CD4-positive, alpha-beta T cell (primary cell): Measurements from ENCODE around the gene SEC22C. TPM values are rescaled to one million over a fixed set of nuclear protein-coding genes. Genes with fewer than 3 reads are reported as not detected.

Experiments used
- ATAC-seq: fragments of 200-7000 bp; cut with Tn5 transposase; one replicate; pipeline ENCODE4 v1.10.0; 2022; ENCODE audit warnings: mild to moderate bottlenecking; ENCODE audit not compliant: poor library complexity
- CTCF ChIA-PET: fragments of 350-600 bp; sonication (Branson Sonifier 250); formaldehyde crosslinking; loops from one replicate; lab custom pipeline; 2021; ENCODE audit warnings: antibody characterized with exemption, inconsistent platforms; lab: Charles Lee
- POLR2A ChIA-PET: fragments of 350-600 bp; sonication (Branson Sonifier 250); formaldehyde crosslinking; loops from one replicate; lab custom pipeline; 2021; ENCODE audit warnings: antibody characterized with exemption, inconsistent platforms; lab: Charles Lee
- DNase-seq, 14 experiments: peaks; one replicate each; pipeline ENCODE4 v3.0.0-alpha.2; 2013 to 2020; ENCODE audit warnings: mixed read lengths in 2 of 14
- H3K27ac ChIP-seq, 2 donors: one replicate each; pipeline versions ENCODE4 v1.5.1 to v1.7.0; 2013; ENCODE audit warnings: low read length in 2 of 2, low read depth in 1 of 2, mild to moderate bottlenecking in 1 of 2
- H3K27me3 ChIP-seq, 2 experiments: 1 replicate in 1 of 2; 2 replicates in 1 of 2; pipeline versions ENCODE4 v1.6.1 to v1.7.0; 2013; ENCODE audit warnings: low read length in 2 of 2, control low read depth in 1 of 2, mild to moderate bottlenecking in 1 of 2, moderate library complexity in 1 of 2; ENCODE audit not compliant: insufficient read depth in 2 of 2, control insufficient read depth in 1 of 2
- H3K36me3 ChIP-seq: one replicate; pipeline ENCODE4 v1.6.1; 2013; ENCODE audit warnings: low read length, control low read depth; ENCODE audit not compliant: insufficient read depth
- H3K4me1 ChIP-seq: one replicate; pipeline ENCODE4 v1.6.1; 2013; ENCODE audit warnings: low read length, control low read depth; ENCODE audit not compliant: insufficient read depth
- H3K4me3 ChIP-seq: one replicate; pipeline ENCODE4 v1.5.1; 2013; ENCODE audit warnings: mild to moderate bottlenecking, low read length, moderate library complexity
- H3K9me3 ChIP-seq, 2 experiments: 1 replicate in 1 of 2; 2 replicates in 1 of 2; pipeline versions ENCODE4 v1.6.1 to v1.7.0; 2013; ENCODE audit warnings: low read length in 2 of 2, mild to moderate bottlenecking in 2 of 2, control low read depth in 1 of 2, moderate library complexity in 1 of 2; ENCODE audit not compliant: control insufficient read depth in 1 of 2, insufficient read depth in 1 of 2
- H3K27ac Mint-ChIP-seq: one replicate; pipeline ENCODE4 v1.8.0; 2020; ENCODE audit warnings: mixed read lengths
- H3K27me3 Mint-ChIP-seq: one replicate; pipeline ENCODE4 v1.8.0; 2021; ENCODE audit warnings: mixed read lengths
- H3K36me3 Mint-ChIP-seq: one replicate; pipeline ENCODE4 v1.8.0; 2021; ENCODE audit warnings: low read depth, mixed read lengths
- H3K4me1 Mint-ChIP-seq: one replicate; pipeline ENCODE4 v1.8.0; 2021; ENCODE audit warnings: low read depth, mixed read lengths
- H3K4me3 Mint-ChIP-seq: one replicate; pipeline ENCODE4 v1.8.0; 2020; ENCODE audit warnings: mild to moderate bottlenecking, mixed read lengths
- H3K9me3 Mint-ChIP-seq: one replicate; pipeline ENCODE4 v1.8.0; 2020; ENCODE audit warnings: mixed read lengths
- intact Hi-C, 2 experiments: fragments of 100-400 bp; cut with DNase I in 1 of 2; cut with micrococcal nuclease in 1 of 2; formaldehyde crosslinking; loops; one replicate each; pipeline versions ENCODE4 v1.15.1 to v1.9.0; 2023 to 2025; cut with DNase I, micrococcal nuclease
- total RNA-seq, 174 experiments: library from RNA in 2 of 174; stranded (reverse) in 2 of 174; gene quantifications; one replicate each; pipeline ENCODE4 v1.2.3 and lab custom pipeline; 2021 to 2026
- TF ChIP-seq, protein P1 (sequence below): fragments of 200-600 bp; IDR thresholded peaks from one replicate; pipeline ENCODE4 v1.8.0; 2022; ENCODE audit warnings: antibody characterized with exemption, mild to moderate bottlenecking

The SEC22C gene
- total RNA-seq, 2 experiments from 2014 or later: 73.6 to 75.4 TPM

DNA sequence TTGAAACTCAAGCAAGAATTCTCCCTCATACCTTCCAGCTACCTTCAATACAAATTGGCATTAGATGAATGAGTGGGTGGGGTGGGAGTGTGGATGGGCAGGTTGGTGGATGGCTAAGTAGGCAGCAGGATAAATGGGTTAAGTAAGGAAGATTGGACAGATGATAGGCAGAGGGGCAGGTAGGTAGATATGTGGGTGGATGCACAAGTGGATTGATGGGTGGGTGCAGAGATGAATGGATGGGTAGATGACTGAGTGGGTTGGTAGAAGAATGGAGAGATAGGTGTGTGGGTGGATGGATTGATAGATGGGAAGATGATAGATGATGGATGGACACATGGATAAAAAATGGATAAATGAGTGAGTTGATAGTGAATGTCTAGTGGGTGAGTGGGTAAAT lies 51.7 kb downstream of the SEC22C start:
- CTCF ChIA-PET: interaction anchor here (0.7 kb wide), 1 partner anchor 11 kb away, joined by 3 read pairs; no protein-coding TSS in a partner anchor
- Histone ChIP-seq H3K36me3 (peaks cover 15% of the 10 kb centered on the region), H3K27ac (peak overlapping the region; percentile 64 to 75), H3K9me3 (no peaks in the 10 kb centered on the region), H3K4me3 (peak overlapping the region; percentile 29), H3K4me1 (peaks cover 94% of the 10 kb centered on the region), H3K27me3 (no peaks in the 10 kb centered on the region)
- peaks cover 90% of the 10 kb centered on the region for H3K4me1 Mint-ChIP-seq
- H3K36me3 Mint-ChIP-seq: peaks cover 73% of the 10 kb centered on the region
- H3K9me3 Mint-ChIP-seq: no peaks in the 10 kb centered on the region
- H3K27ac Mint-ChIP-seq: peak overlapping the region; percentile 88
- DNase-seq (no peak), ATAC-seq (no peak)
- peak overlapping the region; percentile 69 for H3K4me3 Mint-ChIP-seq
- no peaks in the 10 kb centered on the region for H3K27me3 Mint-ChIP-seq
- POLR2A ChIA-PET: interaction anchor here (0.9 kb wide), 1 partner anchor 28 kb away, joined by 3 read pairs; the partner anchor contains the start of gene VIPR1
- TF ChIP-seq, protein P1, sequence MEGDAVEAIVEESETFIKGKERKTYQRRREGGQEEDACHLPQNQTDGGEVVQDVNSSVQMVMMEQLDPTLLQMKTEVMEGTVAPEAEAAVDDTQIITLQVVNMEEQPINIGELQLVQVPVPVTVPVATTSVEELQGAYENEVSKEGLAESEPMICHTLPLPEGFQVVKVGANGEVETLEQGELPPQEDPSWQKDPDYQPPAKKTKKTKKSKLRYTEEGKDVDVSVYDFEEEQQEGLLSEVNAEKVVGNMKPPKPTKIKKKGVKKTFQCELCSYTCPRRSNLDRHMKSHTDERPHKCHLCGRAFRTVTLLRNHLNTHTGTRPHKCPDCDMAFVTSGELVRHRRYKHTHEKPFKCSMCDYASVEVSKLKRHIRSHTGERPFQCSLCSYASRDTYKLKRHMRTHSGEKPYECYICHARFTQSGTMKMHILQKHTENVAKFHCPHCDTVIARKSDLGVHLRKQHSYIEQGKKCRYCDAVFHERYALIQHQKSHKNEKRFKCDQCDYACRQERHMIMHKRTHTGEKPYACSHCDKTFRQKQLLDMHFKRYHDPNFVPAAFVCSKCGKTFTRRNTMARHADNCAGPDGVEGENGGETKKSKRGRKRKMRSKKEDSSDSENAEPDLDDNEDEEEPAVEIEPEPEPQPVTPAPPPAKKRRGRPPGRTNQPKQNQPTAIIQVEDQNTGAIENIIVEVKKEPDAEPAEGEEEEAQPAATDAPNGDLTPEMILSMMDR: no peak
- intact Hi-C loops: no loop called here

DNA sequence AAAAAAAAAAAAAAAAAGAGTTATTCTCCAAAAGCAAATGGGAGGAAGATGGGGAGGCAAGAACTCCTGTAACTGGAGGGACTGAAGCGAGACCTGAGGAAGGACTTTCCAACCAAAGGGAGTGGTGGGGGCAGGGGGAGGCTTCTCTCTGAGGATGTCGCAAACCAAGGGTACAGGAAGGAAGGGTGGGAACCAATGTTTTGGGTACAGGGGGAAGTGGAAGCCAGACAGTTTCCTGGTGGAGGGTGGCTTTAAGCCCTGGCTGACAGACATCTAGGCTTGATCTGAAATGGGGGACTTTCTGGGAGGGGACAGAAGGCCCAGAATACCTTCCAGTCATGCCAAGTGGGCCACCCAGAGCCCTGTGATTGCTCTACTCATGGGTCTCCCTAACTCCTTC lies 52.3 kb downstream of the SEC22C start:
- peaks cover 97% of the 10 kb centered on the region for H3K4me1 ChIP-seq
- peak overlapping the region; percentile 64 to 75 for H3K27ac ChIP-seq
- peaks cover 73% of the 10 kb centered on the region for H3K36me3 Mint-ChIP-seq
- H3K27me3 Mint-ChIP-seq: no peaks in the 10 kb centered on the region
- DNase-seq (peak in 7 of 14 experiments; percentile 18 to 74 (median 43)), ATAC-seq (peak; percentile 56)
- peak overlapping the region; percentile 69 for H3K4me3 Mint-ChIP-seq
- peak overlapping the region; percentile 88 for H3K27ac Mint-ChIP-seq
- H3K36me3 ChIP-seq: peaks cover 15% of the 10 kb centered on the region
- POLR2A ChIA-PET: interaction anchor here (0.9 to 1.2 kb wide), 3 partner anchors 10 to 27 kb away, joined by 3 read pairs; partner anchors contain the start of gene VIPR1
- TF ChIP-seq, protein P1: no peak
- CTCF ChIA-PET: interaction anchor here (0.7 to 0.9 kb wide), 2 partner anchors 10 to 18 kb away, joined by 3 read pairs; no protein-coding TSS in a partner anchor
- H3K27me3 ChIP-seq: no peaks in the 10 kb centered on the region
- intact Hi-C loops: no loop called here
- H3K4me3 ChIP-seq: peak overlapping the region; percentile 29
- H3K9me3 Mint-ChIP-seq: no peaks in the 10 kb centered on the region
- H3K9me3 ChIP-seq: no peaks in the 10 kb centered on the region
- peaks cover 90% of the 10 kb centered on the region for H3K4me1 Mint-ChIP-seq

DNA sequence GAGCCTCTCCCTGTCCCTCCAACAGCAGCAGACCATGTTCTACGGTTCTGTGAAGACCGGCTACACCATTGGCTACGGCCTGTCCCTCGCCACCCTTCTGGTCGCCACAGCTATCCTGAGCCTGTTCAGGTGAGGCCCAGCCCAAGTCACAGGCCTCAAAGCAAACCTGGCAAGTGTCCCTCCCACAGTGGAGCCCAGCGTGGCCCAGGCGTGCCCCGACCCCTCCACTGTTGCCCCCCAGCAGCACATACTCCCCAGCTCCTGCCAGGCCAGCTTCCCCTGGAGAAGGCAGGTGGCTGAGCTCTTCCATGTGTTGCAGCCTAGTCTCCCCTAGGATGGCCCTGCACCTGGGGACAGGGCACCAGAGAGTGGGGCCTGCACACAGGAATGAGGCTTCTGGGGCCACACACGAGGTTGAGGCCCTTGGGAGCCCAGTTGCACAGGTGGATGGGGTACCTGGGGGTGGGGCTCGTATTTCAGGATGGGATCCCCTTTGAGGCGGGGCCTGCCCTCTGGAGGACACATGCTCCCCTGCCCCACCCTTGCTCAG lies 54.3 kb downstream of the SEC22C start:
- Mint-ChIP-seq H3K27ac (peak overlapping the region; percentile 88), H3K4me1 (peaks cover 73% of the 10 kb centered on the region), H3K4me3 (peak overlapping the region; percentile 82), H3K9me3 (no peaks in the 10 kb centered on the region), H3K27me3 (no peaks in the 10 kb centered on the region), H3K36me3 (peaks cover 70% of the 10 kb centered on the region)
- ChIA-PET CTCF (interaction anchor here (1.4 to 2.8 kb wide), 2 partner anchors 8 to 26 kb away, joined by 3 to 13 read pairs; partner anchors contain the start of gene VIPR1), POLR2A (interaction anchor here (2.3 kb wide), 1 partner anchor 25 kb away, joined by 14 read pairs; the partner anchor contains the start of gene VIPR1)
- intact Hi-C loops: no loop called here
- peaks cover 20% of the 10 kb centered on the region for H3K36me3 ChIP-seq
- H3K4me3 ChIP-seq: no peak overlapping the region
- DNase-seq: no peak
- no peaks in the 10 kb centered on the region for H3K9me3 ChIP-seq
- TF ChIP-seq, protein P1: no peak
- peaks cover 84% of the 10 kb centered on the region for H3K4me1 ChIP-seq
- no peak for ATAC-seq
- no peaks in the 10 kb centered on the region for H3K27me3 ChIP-seq
- H3K27ac ChIP-seq: peak overlapping the region; percentile 55 to 73
